Left ventricle myocardium inferior (tissue), 1 donor: ENCODE measurements around the gene CDYL2. TPM values are rescaled to one million over a fixed set of nuclear protein-coding genes. Genes with fewer than 3 reads are reported as not detected.

Source experiments
- DNase-seq: peaks from one replicate; pipeline ENCODE4 v3.0.0-alpha.2; 2020
- H3K27ac ChIP-seq: fragments of 200-600 bp; replicated peaks from 2 replicates; pipeline ENCODE4 v1.8.0; 2021
- H3K27me3 ChIP-seq: fragments of 200-600 bp; 2 replicates; pipeline ENCODE4 v1.8.0; 2021; ENCODE audit warnings: low read depth
- H3K36me3 ChIP-seq: fragments of 200-600 bp; 2 replicates; pipeline ENCODE4 v1.8.0; 2021
- H3K4me1 ChIP-seq: fragments of 200-600 bp; 2 replicates; pipeline ENCODE4 v1.8.0; 2021
- H3K4me3 ChIP-seq: fragments of 200-600 bp; 2 replicates; pipeline ENCODE4 v1.8.0; 2021; ENCODE audit warnings: mild to moderate bottlenecking, moderate library complexity
- H3K9me3 ChIP-seq: fragments of 200-600 bp; replicated peaks from 2 replicates; pipeline ENCODE4 v1.8.0; 2021
- CTCF ChIP-seq: fragments of 200-600 bp; IDR thresholded peaks from 2 replicates; pipeline ENCODE4 v1.8.0; 2021; ENCODE audit warnings: antibody characterized with exemption, mild to moderate bottlenecking, borderline replicate concordance
- intact Hi-C: fragments of 100-400 bp; cut with micrococcal nuclease; formaldehyde crosslinking; loops from one replicate; pipeline ENCODE4 v1.11.0; 2022
- total RNA-seq: library from RNA; stranded (reverse); fragmentation: NEBNext Ultra II Directional; extraction: Animal tissue kit (Norgen Biotek cat#: 25700); gene quantifications from one replicate; pipeline ENCODE4 v1.2.1, GENCODE V29; 2021
- donor health status: DM: no; HTN: yes; CAD: no; lungs with severe emphysema.

Gene CDYL2
- total RNA-seq, 1 donor from 2014 or later = 3.2 TPM

- no peak for DNase-seq
- no peak for TF ChIP-seq CTCF
- Histone ChIP-seq H3K27me3 (peaks cover 45% of the 10 kb centered on the region), H3K36me3 (no peaks in the 10 kb centered on the region), H3K4me3 (no peak overlapping the region), H3K27ac (no peak overlapping the region), H3K4me1 (no peaks in the 10 kb centered on the region), H3K9me3 (no peaks in the 10 kb centered on the region)
- intact Hi-C loops = no loop called here
Measured at GRCh38 chr16:80569440-80570105, 234.8 kb downstream of the CDYL2 start.

GRCh38 chr16:80564394-80564793 is 240.0 kb downstream of the CDYL2 start:
- no peaks in the 10 kb centered on the region for H3K36me3 ChIP-seq
- H3K4me1 ChIP-seq = no peaks in the 10 kb centered on the region
- peaks cover 74% of the 10 kb centered on the region for H3K27me3 ChIP-seq
- DNase-seq = no peak
- H3K4me3 ChIP-seq = no peak overlapping the region
- no peak for TF ChIP-seq CTCF
- intact Hi-C loops = no loop called here
- no peak overlapping the region for H3K27ac ChIP-seq
- no peaks in the 10 kb centered on the region for H3K9me3 ChIP-seq

- Histone ChIP-seq H3K4me3 (no peak overlapping the region), H3K27ac (no peak overlapping the region), H3K4me1 (no peaks in the 10 kb centered on the region), H3K36me3 (no peaks in the 10 kb centered on the region), H3K9me3 (no peaks in the 10 kb centered on the region), H3K27me3 (peaks cover 70% of the 10 kb centered on the region)
- intact Hi-C loops = no loop called here
- no peak for TF ChIP-seq CTCF
- no peak for DNase-seq
Measured at GRCh38 chr16:80563066-80563465, 241.3 kb downstream of the CDYL2 start.

GRCh38 chr16:80559369-80559768 is 245.0 kb downstream of the CDYL2 start:
- no peaks in the 10 kb centered on the region for H3K4me1 ChIP-seq
- no peak for TF ChIP-seq CTCF
- H3K36me3 ChIP-seq = no peaks in the 10 kb centered on the region
- H3K9me3 ChIP-seq = no peaks in the 10 kb centered on the region
- intact Hi-C loops = no loop called here
- H3K27ac ChIP-seq = no peak overlapping the region
- DNase-seq = no peak
- H3K27me3 ChIP-seq = peaks cover 46% of the 10 kb centered on the region
- no peak overlapping the region for H3K4me3 ChIP-seq

- Histone ChIP-seq H3K36me3 (no peaks in the 10 kb centered on the region), H3K4me1 (no peaks in the 10 kb centered on the region), H3K9me3 (no peaks in the 10 kb centered on the region), H3K27me3 (peaks cover 44% of the 10 kb centered on the region), H3K27ac (no peak overlapping the region), H3K4me3 (no peak overlapping the region)
- intact Hi-C loops = no loop called here
- DNase-seq = no peak
- no peak for TF ChIP-seq CTCF
Measured at GRCh38 chr16:80557037-80557436, 247.4 kb downstream of the CDYL2 start.

GRCh38 chr16:80556481-80556880 is 247.9 kb downstream of the CDYL2 start:
- no peak for TF ChIP-seq CTCF
- intact Hi-C loops = no loop called here
- H3K27ac ChIP-seq = no peak overlapping the region
- no peaks in the 10 kb centered on the region for H3K9me3 ChIP-seq
- no peak overlapping the region for H3K4me3 ChIP-seq
- H3K36me3 ChIP-seq = no peaks in the 10 kb centered on the region
- DNase-seq = no peak
- H3K4me1 ChIP-seq = no peaks in the 10 kb centered on the region
- H3K27me3 ChIP-seq = peaks cover 45% of the 10 kb centered on the region
